ENCODE data around the gene ZNF879. TPM values are rescaled to one million over a fixed set of nuclear protein-coding genes. Genes with fewer than 3 reads are reported as not detected.

The ZNF879 gene
- total RNA-seq, 1 experiment from 2014 or later, result not detected

DNA sequence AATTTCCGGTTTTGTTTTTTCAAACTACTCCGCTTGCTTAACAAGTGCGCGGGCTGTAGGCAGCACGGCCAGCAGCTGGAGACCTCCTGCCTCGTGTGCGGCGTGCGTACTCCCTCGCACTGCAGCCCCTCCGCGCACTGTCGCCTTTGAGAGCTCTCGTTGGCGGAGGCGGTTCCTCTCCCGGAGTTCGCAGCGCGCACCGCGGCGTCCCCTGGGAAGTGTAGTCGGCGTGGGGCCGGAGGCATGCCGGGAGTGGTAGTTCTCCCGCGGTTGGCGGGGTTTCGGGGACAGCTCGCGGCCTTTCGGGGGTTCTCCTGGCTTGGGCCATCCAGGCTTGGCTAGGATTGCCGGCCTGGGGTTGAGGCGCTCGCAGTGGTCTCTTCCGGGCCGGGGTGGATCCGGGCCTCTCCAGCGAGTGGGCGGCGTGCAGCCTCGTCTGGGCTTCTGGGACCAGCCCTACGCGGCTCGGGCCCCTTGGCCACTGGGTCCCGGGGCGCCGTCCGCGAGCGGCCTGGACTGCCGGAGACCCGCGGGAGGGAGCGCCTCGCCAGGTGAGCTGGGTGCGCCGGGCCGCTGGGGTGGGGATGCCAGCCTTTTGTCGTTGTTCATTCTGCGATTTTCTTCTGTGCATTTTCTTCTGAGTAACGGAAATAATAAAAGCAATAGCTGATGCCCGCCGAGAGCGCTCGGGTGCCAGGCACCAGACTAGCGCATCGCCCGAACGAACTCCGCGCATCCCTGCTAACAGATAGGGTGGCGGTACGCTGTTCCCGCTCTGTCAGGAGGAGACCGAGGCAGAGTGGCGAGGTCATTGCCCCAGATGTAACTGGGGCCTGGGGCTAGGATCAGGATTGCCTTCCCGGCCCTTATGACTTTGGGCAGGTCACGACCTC is 36.8 kb downstream of the ZNF879 start, which contains the start of gene ZNF354C:
TSS of gene ZNF354C (plus strand) at position 258 of the 893 bp plus-strand sequence. CDS start 1,696 bp downstream, outside the sequence.
- TF ChIP-seq EGR1 (IDR thresholded peaks at IDR 0.05; ENCODE audit: low read depth), result no peak
- TF ChIP-seq RAD21 (IDR thresholded peaks at IDR 0.05; ENCODE audit: low read depth), result no peak
- no peak for TF ChIP-seq ZFX (IDR thresholded peaks at IDR 0.05)
- TF ChIP-seq, protein P1, sequence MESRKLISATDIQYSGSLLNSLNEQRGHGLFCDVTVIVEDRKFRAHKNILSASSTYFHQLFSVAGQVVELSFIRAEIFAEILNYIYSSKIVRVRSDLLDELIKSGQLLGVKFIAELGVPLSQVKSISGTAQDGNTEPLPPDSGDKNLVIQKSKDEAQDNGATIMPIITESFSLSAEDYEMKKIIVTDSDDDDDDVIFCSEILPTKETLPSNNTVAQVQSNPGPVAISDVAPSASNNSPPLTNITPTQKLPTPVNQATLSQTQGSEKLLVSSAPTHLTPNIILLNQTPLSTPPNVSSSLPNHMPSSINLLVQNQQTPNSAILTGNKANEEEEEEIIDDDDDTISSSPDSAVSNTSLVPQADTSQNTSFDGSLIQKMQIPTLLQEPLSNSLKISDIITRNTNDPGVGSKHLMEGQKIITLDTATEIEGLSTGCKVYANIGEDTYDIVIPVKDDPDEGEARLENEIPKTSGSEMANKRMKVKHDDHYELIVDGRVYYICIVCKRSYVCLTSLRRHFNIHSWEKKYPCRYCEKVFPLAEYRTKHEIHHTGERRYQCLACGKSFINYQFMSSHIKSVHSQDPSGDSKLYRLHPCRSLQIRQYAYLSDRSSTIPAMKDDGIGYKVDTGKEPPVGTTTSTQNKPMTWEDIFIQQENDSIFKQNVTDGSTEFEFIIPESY (IDR thresholded peaks at IDR 0.05; ENCODE audit: extremely low read depth, insufficient replicate concordance, low read length), result no peak
- TF ChIP-seq POLR2AphosphoS5 (IDR thresholded peaks at IDR 0.05; ENCODE audit: low read depth, low read length), result no peak
- TF ChIP-seq ZNF274 (IDR thresholded peaks at IDR 0.05; ENCODE audit: low read depth, low read length), result no peak
- TF ChIP-seq, protein P2, sequence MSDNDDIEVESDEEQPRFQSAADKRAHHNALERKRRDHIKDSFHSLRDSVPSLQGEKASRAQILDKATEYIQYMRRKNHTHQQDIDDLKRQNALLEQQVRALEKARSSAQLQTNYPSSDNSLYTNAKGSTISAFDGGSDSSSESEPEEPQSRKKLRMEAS (IDR thresholded peaks at IDR 0.05), result no peak
- no peaks in the 10 kb centered on the region for H4K20me1 ChIP-seq (ENCODE audit: insufficient read depth)
- no peak within 1 kb of the TSS for H2AFZ ChIP-seq (ENCODE audit: low read depth, low read length, poor library complexity, severe bottlenecking)
- CTCF ChIA-PET, result no interaction called here
- no TSS peak for BruUV-seq (replicated peaks)
- POLR2A ChIA-PET, result no interaction called here
- H3K4me3 ChIP-seq (replicated peaks in 1 of 2; ENCODE audit: low read depth in 1 of 2, low read length in 2 of 2), result no peak within 1 kb of the TSS
- no peak within 1 kb of the TSS for H3K27ac ChIP-seq (ENCODE audit: low read depth, low read length)
- intact Hi-C loops (cut with micrococcal nuclease), result no loop called here
- H3K27me3 ChIP-seq (ENCODE audit: insufficient read depth, low read length), result no peaks in the 10 kb centered on the region
- RAD21 ChIA-PET (ENCODE audit: low non-redundant PET in 1 of 2, low total read pairs in 2 of 2, uncharacterized antibody in 2 of 2, unreplicated experiment in 2 of 2), result no interaction called here
- peaks cover 3 to 4% of the 10 kb centered on the region in 2 experiments; a peak in 2 of 4 replicates for H3K9me3 ChIP-seq (ENCODE audit: control insufficient read depth in 1 of 2, insufficient read depth in 1 of 2, low read depth in 1 of 2, low read length in 2 of 2)
- H3K4me2 ChIP-seq (ENCODE audit: low read length), result no peak within 1 kb of the TSS
- DNase-seq (ENCODE audit: low read depth, low spot score), result no peak
- no peak within 1 kb of the TSS for H3K9ac ChIP-seq (ENCODE audit: low read length)
- no peaks in the 10 kb centered on the region for H3K9me2 ChIP-seq (ENCODE audit: insufficient read depth)
- ATAC-seq, result no peak
- no peaks in the 10 kb centered on the region for H3K79me2 ChIP-seq (ENCODE audit: insufficient read depth, low read length)
- no peaks in the 10 kb centered on the region for H3K4me1 ChIP-seq (ENCODE audit: control insufficient read depth in 1 of 2, insufficient read depth in 2 of 2, low read length in 2 of 2)
- H3K36me3 ChIP-seq (ENCODE audit: control insufficient read depth in 1 of 2, insufficient read depth in 2 of 2, low read length in 2 of 2), result no peaks in the 10 kb centered on the region
